ENCODE data around the gene AQR. TPM values are rescaled to one million over a fixed set of nuclear protein-coding genes. Genes with fewer than 3 reads are reported as not detected.

The AQR gene
- total and polyA plus RNA-seq, 4 experiments from 2014 or later, result 12.9 to 47.6 (median 29.4) TPM

DNA sequence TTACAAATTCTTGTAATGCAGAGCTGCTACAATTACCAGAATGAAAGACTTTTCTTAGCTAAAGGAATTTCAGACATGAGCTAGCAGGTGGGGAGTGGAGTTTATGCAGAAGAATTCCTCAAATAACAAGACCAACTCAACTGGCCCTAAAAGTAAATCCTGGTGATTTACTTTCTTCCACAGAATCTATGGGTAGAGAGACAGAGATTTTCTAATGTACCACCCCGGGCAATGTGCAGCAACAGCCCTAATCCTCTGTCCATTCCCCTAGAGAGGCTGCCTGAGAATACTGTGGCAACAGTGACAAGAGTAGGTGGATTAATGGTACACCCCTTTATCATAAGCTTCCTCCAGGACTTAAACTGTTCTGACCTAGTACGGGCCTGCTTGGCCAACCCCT, 55.2 kb downstream of the AQR start:
- ChIA-PET POLR2A (ENCODE audit: partially characterized antibody) (no interaction called here), CTCF (ENCODE audit: partially characterized antibody) (interaction anchor here (0.7 kb wide), 1 partner anchor 9 kb away, joined by 4 read pairs; no protein-coding TSS in a partner anchor)
- H3K36me3 ChIP-seq (ENCODE audit: insufficient read depth, low read length), result peaks cover 37% of the 10 kb centered on the region
- H3K9me3 ChIP-seq (ENCODE audit: control insufficient read depth in 1 of 2, low read length in 2 of 2), result no peaks in the 10 kb centered on the region
- H3K4me1 ChIP-seq (ENCODE audit: insufficient read depth, low read length), result no peaks in the 10 kb centered on the region
- no peaks in the 10 kb centered on the region for H3K27me3 ChIP-seq (ENCODE audit: insufficient read depth, low read length)
- intact Hi-C loops (cut with micrococcal nuclease), result no loop called here
- no peak overlapping the region for H3K4me3 ChIP-seq (ENCODE audit: low read length in 2 of 2)
- Mint-ChIP-seq H3K27ac (no peak overlapping the region), H3K36me3 (peaks cover 52 to 72% of the 10 kb centered on the region in 2 donors), H3K4me1 (no peaks in the 10 kb centered on the region), H3K4me3 (no peak overlapping the region), H3K9me3 (no peaks in the 10 kb centered on the region), H3K27me3 (no peaks in the 10 kb centered on the region)
- H3K27ac ChIP-seq (ENCODE audit: low read depth, low read length), result no peak overlapping the region
- DNase-seq, result no peak

DNA sequence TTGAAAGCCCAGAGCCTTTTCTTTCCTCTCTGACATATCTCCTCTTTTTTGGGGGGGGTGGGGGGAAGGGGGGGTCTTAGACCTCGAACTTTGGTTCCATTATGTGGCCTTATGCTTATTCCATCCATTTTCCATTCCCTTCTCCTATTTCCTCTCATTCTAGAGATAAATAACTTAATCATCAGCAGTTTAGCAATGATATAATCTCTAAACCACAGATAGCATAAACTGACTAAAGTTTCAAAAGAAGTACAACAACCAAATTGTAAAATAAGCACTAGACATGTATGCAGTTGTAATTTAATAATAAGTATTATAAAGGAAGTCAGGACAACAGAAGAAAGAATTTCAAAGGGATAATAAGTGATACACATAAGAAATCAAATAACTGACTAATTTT, 64.5 kb downstream of the AQR start:
- H3K4me1 Mint-ChIP-seq, result peaks cover 0 to 2% (median 0%) of the 10 kb centered on the region in 4 donors
- no peaks in the 10 kb centered on the region for H3K27me3 ChIP-seq (ENCODE audit: insufficient read depth, low read length)
- POLR2A ChIA-PET (ENCODE audit: partially characterized antibody), result no interaction called here
- no peak for DNase-seq
- no peak overlapping the region for H3K4me3 ChIP-seq (ENCODE audit: low read length in 2 of 2)
- H3K27ac ChIP-seq (ENCODE audit: low read depth, low read length), result no peak overlapping the region
- no peaks in the 10 kb centered on the region for H3K4me1 ChIP-seq (ENCODE audit: insufficient read depth, low read length)
- H3K36me3 ChIP-seq (ENCODE audit: insufficient read depth, low read length), result peaks cover 45% of the 10 kb centered on the region
- no peaks in the 10 kb centered on the region for H3K9me3 ChIP-seq (ENCODE audit: control insufficient read depth in 1 of 2, low read length in 2 of 2)
- H3K4me3 Mint-ChIP-seq, result no peak overlapping the region
- H3K9me3 Mint-ChIP-seq, result no peaks in the 10 kb centered on the region
- H3K27ac Mint-ChIP-seq, result no peak overlapping the region
- intact Hi-C loops (cut with micrococcal nuclease), result no loop called here
- no peaks in the 10 kb centered on the region for H3K27me3 Mint-ChIP-seq
- peaks cover 50 to 70% of the 10 kb centered on the region in 2 donors for H3K36me3 Mint-ChIP-seq
- CTCF ChIA-PET (ENCODE audit: partially characterized antibody), result interaction anchor here (1.0 kb wide), 1 partner anchor 13 kb away, joined by 4 read pairs; no protein-coding TSS in a partner anchor

- no peaks in the 10 kb centered on the region for H3K9me3 Mint-ChIP-seq
- no peaks in the 10 kb centered on the region for H3K27me3 Mint-ChIP-seq
- Histone ChIP-seq H3K4me3 (ENCODE audit: low read length in 2 of 2) (no peak overlapping the region), H3K27me3 (ENCODE audit: insufficient read depth, low read length) (no peaks in the 10 kb centered on the region), H3K36me3 (ENCODE audit: insufficient read depth, low read length) (peaks cover 45% of the 10 kb centered on the region), H3K9me3 (ENCODE audit: control insufficient read depth in 1 of 2, low read length in 2 of 2) (no peaks in the 10 kb centered on the region), H3K4me1 (ENCODE audit: insufficient read depth, low read length) (no peaks in the 10 kb centered on the region), H3K27ac (ENCODE audit: low read depth, low read length) (no peak overlapping the region)
- peaks cover 0 to 2% (median 0%) of the 10 kb centered on the region in 4 donors for H3K4me1 Mint-ChIP-seq
- no peak for DNase-seq
- ChIA-PET POLR2A (ENCODE audit: partially characterized antibody) (no interaction called here), CTCF (ENCODE audit: partially characterized antibody) (no interaction called here)
- H3K4me3 Mint-ChIP-seq, result no peak overlapping the region
- H3K36me3 Mint-ChIP-seq, result peaks cover 49 to 69% of the 10 kb centered on the region in 2 donors
- intact Hi-C loops (cut with micrococcal nuclease), result no loop called here
- peak overlapping the region in 1 of 7 donors; percentile 77 for H3K27ac Mint-ChIP-seq
Observed at GRCh38 chr15:34904527-34904926, 65.0 kb downstream of the AQR start.

GRCh38 chr15:34900748-34901147, 68.8 kb downstream of the AQR start:
- peaks cover 21% of the 10 kb centered on the region for H3K36me3 ChIP-seq (ENCODE audit: insufficient read depth, low read length)
- POLR2A ChIA-PET (ENCODE audit: partially characterized antibody), result no interaction called here
- no peak for DNase-seq
- H3K27me3 ChIP-seq (ENCODE audit: insufficient read depth, low read length), result no peaks in the 10 kb centered on the region
- Mint-ChIP-seq H3K27me3 (no peaks in the 10 kb centered on the region), H3K4me3 (no peak overlapping the region), H3K9me3 (no peaks in the 10 kb centered on the region), H3K4me1 (peaks cover 0 to 4% (median under 1%) of the 10 kb centered on the region in 4 donors), H3K27ac (no peak overlapping the region), H3K36me3 (peaks cover 48 to 70% of the 10 kb centered on the region in 2 donors)
- no peaks in the 10 kb centered on the region for H3K4me1 ChIP-seq (ENCODE audit: insufficient read depth, low read length)
- no peak overlapping the region for H3K4me3 ChIP-seq (ENCODE audit: low read length in 2 of 2)
- CTCF ChIA-PET (ENCODE audit: partially characterized antibody), result no interaction called here
- no peaks in the 10 kb centered on the region for H3K9me3 ChIP-seq (ENCODE audit: control insufficient read depth in 1 of 2, low read length in 2 of 2)
- intact Hi-C loops (cut with micrococcal nuclease), result no loop called here
- no peak overlapping the region for H3K27ac ChIP-seq (ENCODE audit: low read depth, low read length)

GRCh38 chr15:34896183-34896582, 73.4 kb downstream of the AQR start:
- peaks cover 70 to 78% of the 10 kb centered on the region in 2 donors for H3K36me3 Mint-ChIP-seq
- H3K4me1 ChIP-seq (ENCODE audit: insufficient read depth, low read length), result no peaks in the 10 kb centered on the region
- POLR2A ChIA-PET (ENCODE audit: partially characterized antibody), result no interaction called here
- H3K27me3 Mint-ChIP-seq, result no peaks in the 10 kb centered on the region
- peaks cover 0 to 24% (median 21%) of the 10 kb centered on the region in 8 donors for H3K9me3 Mint-ChIP-seq
- no peak overlapping the region for H3K4me3 ChIP-seq (ENCODE audit: low read length in 2 of 2)
- peaks cover 0 to 6% (median 2%) of the 10 kb centered on the region in 4 donors for H3K4me1 Mint-ChIP-seq
- intact Hi-C loops (cut with micrococcal nuclease), result no loop called here
- peaks cover 0 to 11% of the 10 kb centered on the region in 2 donors for H3K9me3 ChIP-seq (ENCODE audit: control insufficient read depth in 1 of 2, low read length in 2 of 2)
- H3K36me3 ChIP-seq (ENCODE audit: insufficient read depth, low read length), result peaks cover 36% of the 10 kb centered on the region
- no peak overlapping the region for H3K27ac Mint-ChIP-seq
- CTCF ChIA-PET (ENCODE audit: partially characterized antibody), result no interaction called here
- H3K27me3 ChIP-seq (ENCODE audit: insufficient read depth, low read length), result no peaks in the 10 kb centered on the region
- no peak overlapping the region for H3K27ac ChIP-seq (ENCODE audit: low read depth, low read length)
- no peak for DNase-seq
- H3K4me3 Mint-ChIP-seq, result no peak overlapping the region

DNA sequence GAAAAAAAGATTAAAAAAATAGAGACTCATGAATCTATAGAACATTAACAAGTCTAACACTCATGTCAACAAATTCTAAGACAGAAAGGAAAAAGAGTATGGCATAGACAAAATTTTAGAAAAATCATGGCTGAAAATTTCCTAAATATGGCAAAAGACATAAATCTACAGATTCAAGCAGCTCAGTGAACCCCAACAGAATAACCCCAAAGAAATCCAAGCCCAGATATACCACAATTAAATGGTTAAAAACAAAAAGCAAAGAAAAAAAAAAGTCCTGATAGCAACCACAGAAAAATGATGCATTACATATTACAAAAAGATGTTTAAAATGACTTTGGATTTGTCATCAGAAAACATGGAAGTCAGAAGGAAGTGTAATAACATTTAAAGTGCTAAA, 75.6 kb downstream of the AQR start:
- no peak overlapping the region for H3K27ac Mint-ChIP-seq
- DNase-seq, result no peak
- H3K9me3 Mint-ChIP-seq, result peaks cover 0 to 24% (median 21%) of the 10 kb centered on the region in 8 donors
- intact Hi-C loops (cut with micrococcal nuclease), result no loop called here
- H3K27ac ChIP-seq (ENCODE audit: low read depth, low read length), result no peak overlapping the region
- peaks cover 0 to 6% (median 2%) of the 10 kb centered on the region in 4 donors for H3K4me1 Mint-ChIP-seq
- H3K4me3 Mint-ChIP-seq, result no peak overlapping the region
- H3K36me3 ChIP-seq (ENCODE audit: insufficient read depth, low read length), result peaks cover 42% of the 10 kb centered on the region
- no peaks in the 10 kb centered on the region for H3K4me1 ChIP-seq (ENCODE audit: insufficient read depth, low read length)
- POLR2A ChIA-PET (ENCODE audit: partially characterized antibody), result no interaction called here
- no peaks in the 10 kb centered on the region for H3K27me3 Mint-ChIP-seq
- no peak overlapping the region for H3K4me3 ChIP-seq (ENCODE audit: low read length in 2 of 2)
- CTCF ChIA-PET (ENCODE audit: partially characterized antibody), result no interaction called here
- H3K27me3 ChIP-seq (ENCODE audit: insufficient read depth, low read length), result no peaks in the 10 kb centered on the region
- peaks cover 0 to 11% of the 10 kb centered on the region in 2 donors for H3K9me3 ChIP-seq (ENCODE audit: control insufficient read depth in 1 of 2, low read length in 2 of 2)
- peaks cover 79 to 84% of the 10 kb centered on the region in 2 donors for H3K36me3 Mint-ChIP-seq

DNA sequence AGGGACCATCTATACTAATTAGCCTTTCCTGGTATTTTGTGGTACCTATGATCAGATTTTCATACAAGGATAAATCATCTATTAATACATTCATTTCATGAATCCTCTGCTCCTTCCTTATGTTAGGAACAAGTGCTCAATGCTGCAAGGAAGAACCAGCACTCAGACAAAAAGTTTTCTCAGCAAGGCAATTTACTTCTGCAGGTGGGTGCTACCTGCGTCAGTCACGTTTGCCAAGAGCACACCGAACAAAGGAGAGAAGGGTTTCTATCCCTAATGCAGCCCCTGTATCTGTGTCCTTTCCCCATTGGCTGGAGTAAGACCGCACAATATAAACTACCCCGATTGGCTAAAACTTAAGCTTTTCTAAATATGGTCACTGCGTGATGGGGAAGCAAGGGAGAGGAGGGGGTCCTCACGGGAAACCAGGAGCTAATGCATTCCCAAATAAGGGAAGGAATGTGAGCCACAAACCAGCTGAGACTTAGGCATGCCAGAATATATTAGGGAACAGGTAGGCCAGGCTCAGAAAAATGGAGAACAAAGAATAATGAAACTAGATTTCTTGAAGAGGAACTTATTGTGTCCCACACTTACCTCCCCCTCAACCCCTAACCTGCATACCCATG, 76.5 kb downstream of the AQR start:
- Histone ChIP-seq H3K27ac (ENCODE audit: low read depth, low read length) (no peak overlapping the region), H3K36me3 (ENCODE audit: insufficient read depth, low read length) (peaks cover 42% of the 10 kb centered on the region), H3K4me3 (ENCODE audit: low read length in 2 of 2) (no peak overlapping the region), H3K27me3 (ENCODE audit: insufficient read depth, low read length) (no peaks in the 10 kb centered on the region), H3K4me1 (ENCODE audit: insufficient read depth, low read length) (no peaks in the 10 kb centered on the region), H3K9me3 (ENCODE audit: control insufficient read depth in 1 of 2, low read length in 2 of 2) (peaks cover 0 to 11% of the 10 kb centered on the region in 2 donors)
- peaks cover 78 to 81% of the 10 kb centered on the region in 2 donors for H3K36me3 Mint-ChIP-seq
- DNase-seq, result no peak
- intact Hi-C loops (cut with micrococcal nuclease), result no loop called here
- CTCF ChIA-PET (ENCODE audit: partially characterized antibody), result interaction anchor here (0.7 kb wide), 1 partner anchor 28 kb away, joined by 3 read pairs; no protein-coding TSS in a partner anchor
- no peak overlapping the region for H3K4me3 Mint-ChIP-seq
- H3K9me3 Mint-ChIP-seq, result peaks cover 0 to 24% (median 21%) of the 10 kb centered on the region in 8 donors
- peaks cover 0 to 6% (median 2%) of the 10 kb centered on the region in 4 donors for H3K4me1 Mint-ChIP-seq
- no peak overlapping the region for H3K27ac Mint-ChIP-seq
- H3K27me3 Mint-ChIP-seq, result no peaks in the 10 kb centered on the region
- POLR2A ChIA-PET (ENCODE audit: partially characterized antibody), result no interaction called here

All from CD4-positive, alpha-beta memory T cell (primary cell).